ENCODE data around the gene SLC35D3.
"Not testable (repeated sequence)": the region's sequence is repeated elsewhere in the genome, so short reads cannot be mapped to it uniquely, and the experiment has no call there.

SLC35D3 gene

DNA sequence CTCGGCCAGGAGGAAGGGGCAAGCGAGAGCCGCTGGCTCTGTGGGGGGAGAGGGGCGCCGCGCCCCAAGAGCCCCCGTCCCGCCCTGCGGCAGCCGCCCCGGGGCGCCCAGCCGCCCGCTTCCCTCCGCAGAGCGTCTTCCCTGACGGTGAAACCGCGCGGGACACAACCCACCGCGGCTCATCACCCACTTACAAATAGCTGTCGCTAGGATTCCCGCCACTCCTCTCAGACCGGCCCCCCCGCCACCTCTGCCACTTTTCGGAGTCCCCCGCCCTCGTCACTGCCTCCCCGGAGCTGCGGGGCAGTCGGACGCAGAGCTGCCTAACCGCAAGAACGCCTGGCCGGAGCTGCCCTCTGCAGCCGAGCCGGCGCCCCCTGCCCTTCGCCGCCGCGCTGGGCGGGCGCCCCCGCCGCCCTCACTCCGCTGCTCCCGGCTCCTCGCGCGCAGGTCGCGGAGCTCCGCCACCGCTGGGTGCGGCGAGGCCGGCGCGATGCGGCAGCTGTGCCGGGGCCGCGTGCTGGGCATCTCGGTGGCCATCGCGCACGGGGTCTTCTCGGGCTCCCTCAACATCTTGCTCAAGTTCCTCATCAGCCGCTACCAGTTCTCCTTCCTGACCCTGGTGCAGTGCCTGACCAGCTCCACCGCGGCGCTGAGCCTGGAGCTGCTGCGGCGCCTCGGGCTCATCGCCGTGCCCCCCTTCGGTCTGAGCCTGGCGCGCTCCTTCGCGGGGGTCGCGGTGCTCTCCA lies at the start of gene SLC35D3:
Gene SLC35D3 (plus strand): TSS at position 366 of the 749 bp plus-strand sequence. CDS start 128 bp downstream, at position 494.
- DNase-seq, result no peak

DNA sequence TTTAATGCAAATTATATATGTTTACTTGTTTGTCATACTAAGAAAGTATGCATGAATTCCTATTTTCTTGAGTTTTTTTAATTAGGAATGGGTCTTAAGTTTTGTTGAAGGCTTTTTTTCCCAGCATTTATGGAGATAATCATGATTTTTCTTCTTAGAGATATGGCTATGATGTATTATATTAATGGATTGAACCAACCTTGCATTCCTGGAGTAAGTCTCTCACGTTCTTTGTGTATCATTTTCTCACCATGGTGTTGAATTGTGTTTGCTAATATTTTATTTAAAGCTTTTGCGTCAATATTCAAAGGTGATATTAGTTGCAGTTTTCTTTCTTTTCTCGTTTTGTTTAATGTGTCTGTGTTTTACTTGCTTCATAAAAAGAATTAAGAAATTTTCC lies 48.4 kb upstream of the SLC35D3 start:
- no peak for DNase-seq

DNA sequence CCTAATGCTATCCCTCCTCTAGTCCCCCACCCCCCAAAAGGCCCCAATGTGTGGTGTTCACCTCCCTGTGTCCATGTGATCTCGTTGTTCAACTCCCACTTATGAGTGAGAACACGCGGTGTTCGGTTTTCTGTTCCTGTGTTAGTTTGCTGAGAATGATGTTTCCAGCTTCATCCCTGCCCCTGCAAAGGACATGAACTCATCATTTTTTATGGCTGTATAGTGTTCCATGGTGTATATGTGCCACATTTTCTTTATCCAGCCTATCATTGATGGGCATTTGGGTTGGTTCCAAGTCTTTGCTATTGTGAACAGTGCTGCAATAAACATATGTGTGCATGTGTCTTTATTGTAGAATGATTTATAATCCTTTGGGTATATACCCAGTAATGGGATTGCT lies 45.6 kb upstream of the SLC35D3 start:
- not testable (repeated sequence) for DNase-seq

- DNase-seq, result no peak
These were observed 41.2 kb upstream of the SLC35D3 start for GRCh38 chr6:136880748-136881460.

DNA sequence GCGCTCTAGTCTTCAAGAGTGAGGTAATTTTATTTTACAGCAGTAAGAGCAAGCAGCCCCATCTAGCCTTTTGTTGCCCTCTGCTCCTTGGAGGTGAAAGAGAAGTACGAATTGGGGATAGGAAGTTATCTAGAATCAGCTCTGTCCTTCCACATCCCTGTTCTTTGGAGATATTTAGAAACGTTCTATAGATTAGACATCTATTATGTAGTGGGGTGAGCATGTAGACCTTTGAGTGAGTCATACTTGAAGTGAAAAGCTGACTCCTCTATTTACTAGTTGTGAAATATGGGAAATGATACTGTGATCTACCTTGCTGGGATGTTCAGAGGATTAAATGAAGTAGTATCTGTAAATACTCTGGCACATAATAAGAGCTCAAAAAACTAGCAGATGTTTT lies 36.0 kb upstream of the SLC35D3 start:
- no peak for DNase-seq

GRCh38 chr6:136887953-136888352 lies 34.1 kb upstream of the SLC35D3 start:
- DNase-seq, result no peak

GRCh38 chr6:136889271-136890193 lies 32.6 kb upstream of the SLC35D3 start:
- no peak for DNase-seq

- DNase-seq, result no peak
These were observed 31.8 kb upstream of the SLC35D3 start for GRCh38 chr6:136890194-136890839.

DNA sequence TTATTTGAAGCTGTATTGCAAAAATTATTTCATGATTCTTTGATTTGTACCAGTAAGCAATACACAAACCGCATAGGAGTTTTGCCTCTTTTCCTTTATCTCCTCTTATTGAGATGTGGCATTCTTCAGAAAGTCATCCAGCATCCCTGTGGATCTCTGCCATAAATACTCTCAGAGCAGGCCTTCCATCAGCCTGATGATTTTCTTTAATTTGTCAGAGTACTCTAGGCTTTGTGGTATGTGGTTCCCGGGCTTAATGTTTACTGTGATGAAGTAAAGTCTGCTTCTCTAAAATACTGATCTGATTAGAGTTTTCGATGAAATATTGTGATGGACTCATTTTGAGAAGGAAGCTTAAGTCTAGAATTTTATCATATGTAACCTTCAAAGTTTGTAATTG lies 31.1 kb upstream of the SLC35D3 start:
- DNase-seq, result no peak

DNA sequence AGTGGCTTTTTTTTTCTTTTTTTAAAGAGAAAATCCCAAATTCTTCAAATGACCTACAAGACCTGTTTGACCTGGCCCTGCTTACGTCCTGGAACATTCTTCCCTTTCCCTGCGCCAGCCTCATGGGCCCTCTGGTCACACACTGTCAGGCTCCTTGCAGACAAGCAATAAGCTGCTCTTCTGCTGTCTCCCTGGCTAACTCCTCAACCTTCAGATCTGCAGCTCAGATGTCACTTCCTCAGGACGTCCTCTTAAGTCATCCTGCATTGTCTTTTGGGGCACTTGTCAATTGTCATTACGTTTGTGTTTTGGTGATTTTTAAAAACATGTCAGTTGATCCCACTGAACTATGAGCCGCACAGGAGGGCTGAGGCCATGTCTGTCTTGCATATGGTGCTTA lies 28.9 kb upstream of the SLC35D3 start:
- DNase-seq, result no peak

DNA sequence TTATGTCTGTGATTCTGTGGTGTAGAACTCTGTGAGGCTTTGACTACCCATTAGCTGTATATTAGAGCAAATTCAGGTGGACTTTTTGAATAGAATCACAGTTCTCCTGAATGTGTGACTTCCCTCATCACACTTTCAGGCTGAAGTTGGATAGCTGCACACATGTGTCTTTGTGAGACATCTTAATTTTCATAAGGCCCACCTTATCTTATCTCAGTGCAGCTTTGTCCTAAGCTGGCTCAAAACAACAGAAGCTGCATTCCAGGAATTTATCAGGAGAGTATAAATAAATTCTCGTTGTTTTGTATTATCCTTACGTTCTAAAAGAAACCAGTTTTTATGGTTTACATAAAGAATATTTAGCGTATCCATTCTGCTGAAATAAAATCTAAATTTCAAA lies 26.2 kb upstream of the SLC35D3 start:
- no peak for DNase-seq

- DNase-seq, result no peak
These were observed 25.0 kb upstream of the SLC35D3 start for GRCh38 chr6:136897071-136897470.

DNA sequence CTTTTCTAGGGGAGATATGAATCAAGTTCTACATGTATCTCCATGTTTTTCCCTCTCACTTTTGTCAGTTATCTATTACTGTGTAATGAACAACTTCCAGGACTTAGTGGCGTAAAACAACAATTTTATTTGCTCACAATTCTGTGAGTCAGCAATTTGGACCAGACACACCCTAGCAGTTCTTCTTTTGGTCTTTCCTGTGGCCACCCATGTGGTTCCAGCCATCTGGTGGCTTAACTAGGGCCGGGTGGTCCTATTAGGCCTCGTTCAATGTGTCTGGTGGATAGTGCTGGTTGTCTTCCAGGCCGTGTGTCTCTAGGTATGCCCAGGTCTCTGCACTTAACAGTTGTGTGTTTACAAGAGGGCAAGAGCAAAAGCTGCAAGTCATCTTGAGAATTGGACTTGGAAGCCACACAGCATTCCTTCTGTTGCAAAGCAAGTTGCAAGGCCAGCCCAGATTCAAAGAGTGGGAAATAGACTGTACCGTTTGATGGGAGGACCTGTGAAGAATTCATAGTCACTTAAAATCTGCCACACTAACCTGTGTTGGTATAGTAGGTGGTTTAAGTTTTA lies 20.8 kb upstream of the SLC35D3 start:
- DNase-seq, result no peak

GRCh38 chr6:136904477-136904876 lies 17.6 kb upstream of the SLC35D3 start:
- not testable (repeated sequence) for DNase-seq

GRCh38 chr6:136914947-136915346 lies 7.2 kb upstream of the SLC35D3 start:
- no peak for DNase-seq

GRCh38 chr6:136918706-136919105 lies 3.4 kb upstream of the SLC35D3 start:
- no peak for DNase-seq

GRCh38 chr6:136920216-136920615 lies 1.9 kb upstream of the SLC35D3 start:
- DNase-seq, result no peak

GRCh38 chr6:136920671-136921380 lies 1.3 kb upstream of the SLC35D3 start:
- DNase-seq, result no peak

DNA sequence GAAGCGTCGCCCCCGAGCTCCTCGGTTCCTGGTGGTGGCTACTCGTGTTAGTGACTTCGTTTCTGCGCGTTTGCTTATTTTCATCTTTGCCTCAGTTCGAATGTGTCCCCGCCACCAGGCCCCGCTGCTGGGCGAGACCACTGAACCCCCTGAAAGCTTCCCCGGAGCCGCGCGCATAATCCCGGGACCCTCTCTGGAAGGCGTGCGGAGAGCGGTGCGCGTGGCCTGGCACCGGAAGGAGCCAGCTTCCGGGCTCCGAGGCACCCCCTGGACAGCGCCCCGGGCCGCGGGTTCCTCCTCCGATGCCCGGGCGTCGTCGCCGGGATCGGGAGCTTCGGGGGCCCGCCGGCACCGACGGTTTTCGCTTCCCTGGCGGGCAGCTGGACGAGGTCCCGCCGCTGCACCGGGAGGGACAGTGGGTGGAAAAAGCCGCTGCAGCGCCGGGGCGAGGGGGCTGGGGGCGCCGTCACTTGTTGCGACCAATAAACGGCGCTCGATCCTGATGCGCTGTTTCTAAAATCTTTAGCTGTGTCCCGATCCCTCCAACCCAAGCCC lies 643 bp upstream of the SLC35D3 start:
- no peak for DNase-seq

GRCh38 chr6:136922685-136923006 lies 545 bp downstream of the SLC35D3 start:
- no peak for DNase-seq

- no peak for DNase-seq
These were observed 1.2 kb downstream of the SLC35D3 start for GRCh38 chr6:136923116-136923953.

All from NCI-H2107 (cell line).